OCI-LY7 (cell line): ENCODE data around the gene KRT83. TPM values are rescaled to one million over a fixed set of nuclear protein-coding genes. Genes with fewer than 3 reads are reported as not detected.
A peak's percentile ranks its signal among the peaks of the same experiment; 100 is the strongest.
"Not testable (repeated sequence)": the region's sequence is repeated elsewhere in the genome, so short reads cannot be mapped to it uniquely, and the experiment has no call there.

ENCODE experiments used
- BruUV-seq: library from RNA; stranded (reverse); fragments of 400-500 nt; replicated peaks from 2 replicates; lab custom pipeline; 2021; lab: Mats Ljungman, UMichigan
- CTCF ChIA-PET: fragments of 300-600 bp; sonication (Branson Sonifier 250); formaldehyde crosslinking; loops from one replicate; lab custom pipeline; 2022; ENCODE audit warnings: antibody characterized with exemption; ENCODE audit not compliant: unreplicated experiment; lab: Charles Lee
- POLR2A ChIA-PET: fragments of 300-600 bp; sonication (Branson Sonifier 250); formaldehyde crosslinking; loops from one replicate; lab custom pipeline; 2022; ENCODE audit warnings: antibody characterized with exemption; lab: Charles Lee
- DNase-seq: peaks from one replicate; pipeline ENCODE4 v3.0.0-alpha.2; 2015; ENCODE audit warnings: low spot score
- H2AFZ ChIP-seq: fragments of 200-600 bp; sonication (generic), shearing (Covaris generic); 2 replicates; pipeline ENCODE4 v1.6.1; 2014; ENCODE audit warnings: mild to moderate bottlenecking, antibody characterized with exemption, low read length, moderate library complexity
- H3K27ac ChIP-seq: fragments of 200-600 bp; sonication (generic); 2 replicates; pipeline ENCODE4 v1.5.1; 2014; ENCODE audit warnings: mixed run types, low read depth, mild to moderate bottlenecking, moderate library complexity, low read length, inconsistent platforms; ENCODE audit not compliant: poor library complexity, severe bottlenecking
- H3K36me3 ChIP-seq: fragments of 200-600 bp; sonication (generic); 2 replicates; pipeline ENCODE4 v1.6.1; 2014; ENCODE audit warnings: mild to moderate bottlenecking, antibody characterized with exemption, low read length, moderate library complexity, mixed read lengths; ENCODE audit not compliant: insufficient read depth
- H3K4me1 ChIP-seq: fragments of 200-600 bp; sonication (generic); 2 replicates; pipeline ENCODE4 v1.5.1; 2014; ENCODE audit warnings: mild to moderate bottlenecking, low read length; ENCODE audit not compliant: insufficient read depth, poor library complexity, severe bottlenecking
- H3K4me2 ChIP-seq: fragments of 200-600 bp; sonication (generic); 2 replicates; pipeline ENCODE4 v1.6.1; 2014; ENCODE audit warnings: mild to moderate bottlenecking, low read length
- H3K4me3 ChIP-seq: fragments of 200-600 bp; sonication (generic); 2 replicates; pipeline ENCODE4 v1.5.1; 2014; ENCODE audit warnings: mild to moderate bottlenecking, low read depth, low read length; ENCODE audit not compliant: poor library complexity, severe bottlenecking
- H3K79me2 ChIP-seq: fragments of 200-600 bp; sonication (generic); 2 replicates; pipeline ENCODE4 v1.6.1; 2016; ENCODE audit warnings: low read depth, mild to moderate bottlenecking, low read length, moderate library complexity, mixed read lengths; ENCODE audit not compliant: insufficient read depth
- H3K9me2 ChIP-seq: fragments of 200-600 bp; sonication (generic); 2 replicates; pipeline ENCODE4 v1.6.1; 2016; ENCODE audit warnings: mild to moderate bottlenecking, low read length, mixed read lengths; ENCODE audit not compliant: insufficient read depth
- H3K9me3 ChIP-seq: fragments of 200-600 bp; sonication (generic); 2 replicates; pipeline ENCODE4 v1.6.1; 2014; ENCODE audit warnings: mild to moderate bottlenecking, mixed run types, low read length, mixed read lengths
- H4K20me1 ChIP-seq: fragments of 200-600 bp; sonication (generic); 2 replicates; pipeline ENCODE4 v1.6.1; 2014; ENCODE audit warnings: mild to moderate bottlenecking, antibody characterized with exemption, low read length, moderate library complexity, mixed read lengths; ENCODE audit not compliant: insufficient read depth
- CTCF ChIP-seq: fragments of 200-600 bp; sonication (generic); conservative IDR thresholded peaks from 2 replicates; pipeline ENCODE4 v1.5.1; 2014; ENCODE audit warnings: mild to moderate bottlenecking, antibody characterized with exemption, low read length, moderate library complexity, mixed read lengths
- EZH2phosphoT487 ChIP-seq: fragments of 200-600 bp; sonication (generic); IDR thresholded peaks from 2 replicates; pipeline ENCODE4 v1.6.1; 2018; ENCODE audit warnings: low read depth, borderline replicate concordance, mild to moderate bottlenecking, mixed run types, antibody characterized with exemption, low read length, moderate library complexity, mixed read lengths
- intact Hi-C: fragments of 100-400 bp; cut with micrococcal nuclease; formaldehyde crosslinking; loops from one replicate; pipeline ENCODE4 v1.10.0; 2022; ENCODE audit not compliant: unreplicated experiment
- total RNA-seq, 2 experiments: library from RNA; depleted of rRNA in 1 of 2; stranded (reverse); fragments of >200 nt in 1 of 2; shearing (Covaris generic) in 1 of 2; gene quantifications; 2 replicates each; pipeline ENCODE4 v1.2.3, GENCODE V29; 2014 to 2022

KRT83 gene
- total RNA-seq, 2 experiments from 2014 or later, result not detected

- TF ChIP-seq CTCF (no peak), EZH2phosphoT487 (no peak)
- H3K4me1 ChIP-seq, result peaks cover 7% of the 10 kb centered on the region
- no peak overlapping the region for H3K4me3 ChIP-seq
- no peak overlapping the region for H2AFZ ChIP-seq
- no peaks in the 10 kb centered on the region for H3K36me3 ChIP-seq
- no peak overlapping the region for H3K27ac ChIP-seq
- POLR2A ChIA-PET, result no interaction called here
- intact Hi-C loops, result no loop called here
- H3K79me2 ChIP-seq, result no peaks in the 10 kb centered on the region
- H4K20me1 ChIP-seq, result no peaks in the 10 kb centered on the region; the same call in 1 of the 2 replicates
- BruUV-seq, result no TSS peak
- H3K9me2 ChIP-seq, result no peaks in the 10 kb centered on the region
- no peak for DNase-seq
- CTCF ChIA-PET, result no interaction called here
- no peaks in the 10 kb centered on the region for H3K9me3 ChIP-seq
- H3K4me2 ChIP-seq, result no peak overlapping the region
These were observed 14.5 kb downstream of the KRT83 start for GRCh38 chr12:52306731-52307130.

- Histone ChIP-seq H4K20me1 (no peaks in the 10 kb centered on the region; the same call in 1 of the 2 replicates), H3K9me3 (no peaks in the 10 kb centered on the region), H3K4me3 (no peak overlapping the region), H2AFZ (no peak overlapping the region), H3K36me3 (no peaks in the 10 kb centered on the region), H3K4me1 (peaks cover 7% of the 10 kb centered on the region), H3K9me2 (no peaks in the 10 kb centered on the region), H3K4me2 (no peak overlapping the region), H3K27ac (no peak overlapping the region), H3K79me2 (no peaks in the 10 kb centered on the region)
- ChIA-PET CTCF (no interaction called here), POLR2A (no interaction called here)
- TF ChIP-seq EZH2phosphoT487 (no peak), CTCF (peak; percentile 65)
- DNase-seq, result no peak
- no TSS peak for BruUV-seq
- intact Hi-C loops, result no loop called here
These were observed 15.1 kb downstream of the KRT83 start for GRCh38 chr12:52305921-52306705.

- H2AFZ ChIP-seq, H3K9me2 ChIP-seq, BruUV-seq, H3K27ac ChIP-seq, H3K4me1 ChIP-seq, CTCF ChIA-PET, H3K36me3 ChIP-seq, H3K9me3 ChIP-seq, H4K20me1 ChIP-seq, H3K4me3 ChIP-seq, H3K79me2 ChIP-seq, POLR2A ChIA-PET, intact Hi-C loops: not testable (repeated sequence)
- DNase-seq, result peak; percentile 6
- peak overlapping the region; percentile 32; the same call in 1 of the 2 replicates for H3K4me2 ChIP-seq
These were observed 16.2 kb downstream of the KRT83 start for GRCh38 chr12:52304941-52305411.

- H3K4me3 ChIP-seq, H3K4me1 ChIP-seq, DNase-seq, H4K20me1 ChIP-seq, H3K27ac ChIP-seq, POLR2A ChIA-PET, H3K36me3 ChIP-seq, H2AFZ ChIP-seq, intact Hi-C loops, BruUV-seq, H3K4me2 ChIP-seq, CTCF ChIA-PET, H3K79me2 ChIP-seq, H3K9me2 ChIP-seq, H3K9me3 ChIP-seq: not testable (repeated sequence)
These were observed 18.8 kb downstream of the KRT83 start for GRCh38 chr12:52302242-52302914.

GRCh38 chr12:52301721-52302120 lies 19.5 kb downstream of the KRT83 start:
- intact Hi-C loops, H3K36me3 ChIP-seq, H2AFZ ChIP-seq, DNase-seq, H3K4me2 ChIP-seq, POLR2A ChIA-PET, H3K27ac ChIP-seq, H3K4me3 ChIP-seq, H3K4me1 ChIP-seq, CTCF ChIA-PET, H3K79me2 ChIP-seq, H3K9me2 ChIP-seq, BruUV-seq, H3K9me3 ChIP-seq, H4K20me1 ChIP-seq: not testable (repeated sequence)
